Measurements from ENCODE around the gene MRM1. TPM values are rescaled to one million over a fixed set of nuclear protein-coding genes. Genes with fewer than 3 reads are reported as not detected.

Gene MRM1
- total RNA-seq, 1 donor from 2014 or later = 5.4 TPM

DNA sequence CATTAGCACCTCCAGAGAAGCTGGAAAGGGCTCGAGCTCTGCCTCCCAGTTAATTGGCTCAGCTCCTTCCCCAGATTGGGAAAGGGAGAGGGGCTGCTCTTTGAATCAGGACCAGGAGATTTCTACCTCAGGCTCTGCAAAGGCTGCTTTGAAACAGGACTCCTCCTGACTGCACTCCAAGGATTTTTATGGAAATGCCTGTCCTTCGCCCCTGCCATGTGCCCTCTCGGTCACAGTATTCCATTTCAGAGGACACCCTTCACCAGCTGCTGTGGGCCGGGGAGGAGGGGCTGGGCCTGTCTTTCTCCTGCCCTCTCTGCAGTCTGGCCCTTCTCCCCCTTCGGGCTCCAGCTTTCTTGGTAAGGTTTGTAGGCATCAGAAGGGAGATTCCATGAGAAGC lies 13.6 kb downstream of the MRM1 start:
- Mint-ChIP-seq H3K36me3 (no peaks in the 10 kb centered on the region), H3K4me1 (no peaks in the 10 kb centered on the region), H3K27me3 (ENCODE audit: low read depth) (peaks cover 4% of the 10 kb centered on the region), H3K4me3 (no peak overlapping the region), H3K27ac (no peak overlapping the region), H3K9me3 (no peaks in the 10 kb centered on the region)
- no peak for DNase-seq (ENCODE audit: low spot score in 2 of 2, unreplicated experiment in 2 of 2)
- TF ChIP-seq, protein P1, sequence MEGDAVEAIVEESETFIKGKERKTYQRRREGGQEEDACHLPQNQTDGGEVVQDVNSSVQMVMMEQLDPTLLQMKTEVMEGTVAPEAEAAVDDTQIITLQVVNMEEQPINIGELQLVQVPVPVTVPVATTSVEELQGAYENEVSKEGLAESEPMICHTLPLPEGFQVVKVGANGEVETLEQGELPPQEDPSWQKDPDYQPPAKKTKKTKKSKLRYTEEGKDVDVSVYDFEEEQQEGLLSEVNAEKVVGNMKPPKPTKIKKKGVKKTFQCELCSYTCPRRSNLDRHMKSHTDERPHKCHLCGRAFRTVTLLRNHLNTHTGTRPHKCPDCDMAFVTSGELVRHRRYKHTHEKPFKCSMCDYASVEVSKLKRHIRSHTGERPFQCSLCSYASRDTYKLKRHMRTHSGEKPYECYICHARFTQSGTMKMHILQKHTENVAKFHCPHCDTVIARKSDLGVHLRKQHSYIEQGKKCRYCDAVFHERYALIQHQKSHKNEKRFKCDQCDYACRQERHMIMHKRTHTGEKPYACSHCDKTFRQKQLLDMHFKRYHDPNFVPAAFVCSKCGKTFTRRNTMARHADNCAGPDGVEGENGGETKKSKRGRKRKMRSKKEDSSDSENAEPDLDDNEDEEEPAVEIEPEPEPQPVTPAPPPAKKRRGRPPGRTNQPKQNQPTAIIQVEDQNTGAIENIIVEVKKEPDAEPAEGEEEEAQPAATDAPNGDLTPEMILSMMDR (IDR thresholded peaks at IDR 0.05; ENCODE audit: unreplicated experiment) = no peak

DNA sequence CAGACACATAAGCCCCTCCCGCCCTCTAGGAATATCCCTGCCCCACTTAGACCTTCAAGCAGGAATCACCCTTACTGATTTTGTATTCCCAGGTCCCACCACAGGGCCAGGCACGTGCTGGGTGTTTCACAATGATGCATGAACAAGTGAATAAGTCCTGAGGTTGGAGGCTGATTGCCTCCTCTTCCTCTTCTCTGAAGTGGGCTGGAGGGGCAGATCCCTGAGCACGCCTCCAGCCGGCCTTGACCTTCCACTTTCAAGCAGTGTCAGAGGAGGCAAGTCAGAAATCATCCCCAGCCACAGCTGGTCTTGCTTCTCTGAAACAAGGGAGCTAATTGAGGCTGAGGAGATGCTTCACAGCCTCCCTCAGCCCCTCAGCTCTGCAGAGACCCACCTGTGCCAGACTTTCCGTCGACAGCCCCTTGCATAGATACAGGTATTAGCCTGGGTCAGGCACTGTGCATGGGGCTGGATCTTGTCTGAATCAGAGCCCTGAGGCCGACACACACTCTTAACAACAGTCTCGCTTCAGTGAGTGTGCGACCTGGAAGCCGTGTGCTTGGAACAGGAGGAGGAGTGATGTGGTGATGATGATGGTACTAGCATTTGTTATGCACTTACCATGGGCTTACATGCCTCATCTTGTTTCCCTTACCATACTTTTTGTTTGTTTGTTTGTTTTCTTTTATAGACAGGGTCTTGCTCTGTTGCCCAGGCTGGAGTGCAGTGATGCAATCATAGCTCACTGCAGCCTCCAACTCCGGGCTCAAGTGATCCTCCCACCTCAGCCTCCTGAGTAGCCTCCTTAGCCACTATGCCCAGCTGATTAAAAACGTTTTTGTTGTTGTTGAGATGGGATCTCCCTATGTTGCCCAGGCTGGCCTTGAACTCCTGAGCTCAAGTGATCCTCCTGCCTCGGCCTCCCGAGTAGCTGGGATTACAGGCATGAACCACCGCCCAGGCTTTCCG lies 15.0 kb downstream of the MRM1 start:
- no peaks in the 10 kb centered on the region for H3K4me1 Mint-ChIP-seq
- H3K27ac Mint-ChIP-seq = no peak overlapping the region
- no peak for DNase-seq (ENCODE audit: low spot score in 2 of 2, unreplicated experiment in 2 of 2)
- H3K9me3 Mint-ChIP-seq = no peaks in the 10 kb centered on the region
- TF ChIP-seq, protein P1 (IDR thresholded peaks at IDR 0.05; ENCODE audit: unreplicated experiment) = no peak
- no peaks in the 10 kb centered on the region for H3K36me3 Mint-ChIP-seq
- peaks cover 4% of the 10 kb centered on the region for H3K27me3 Mint-ChIP-seq (ENCODE audit: low read depth)
- H3K4me3 Mint-ChIP-seq = no peak overlapping the region

DNA sequence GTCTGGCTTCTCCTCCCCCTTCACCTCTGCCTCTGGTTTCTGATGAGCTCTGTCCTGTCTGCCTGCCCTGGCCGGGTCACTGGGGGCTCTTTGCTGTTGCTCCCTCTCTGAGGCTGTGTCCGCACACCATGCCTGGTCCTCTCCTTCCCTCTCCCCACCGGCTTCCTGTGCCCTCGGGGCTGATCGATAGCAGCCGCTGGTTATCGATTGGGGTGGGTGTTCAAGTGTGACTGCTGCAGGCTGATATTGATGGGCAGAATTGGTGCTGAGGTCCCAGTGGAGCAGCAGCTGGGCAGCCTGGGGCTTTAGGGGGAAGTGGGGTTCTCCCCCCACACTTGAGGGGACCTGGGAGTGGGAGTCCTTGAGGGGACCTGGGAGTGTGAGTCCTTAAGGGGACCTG lies 16.4 kb downstream of the MRM1 start:
- no peak overlapping the region for H3K4me3 Mint-ChIP-seq
- H3K9me3 Mint-ChIP-seq = no peaks in the 10 kb centered on the region
- H3K27ac Mint-ChIP-seq = no peak overlapping the region
- no peaks in the 10 kb centered on the region for H3K36me3 Mint-ChIP-seq
- no peak for DNase-seq (ENCODE audit: low spot score in 2 of 2, unreplicated experiment in 2 of 2)
- TF ChIP-seq, protein P1 (IDR thresholded peaks at IDR 0.05; ENCODE audit: unreplicated experiment) = no peak
- no peaks in the 10 kb centered on the region for H3K4me1 Mint-ChIP-seq
- H3K27me3 Mint-ChIP-seq (ENCODE audit: low read depth) = peaks cover 4% of the 10 kb centered on the region

DNA sequence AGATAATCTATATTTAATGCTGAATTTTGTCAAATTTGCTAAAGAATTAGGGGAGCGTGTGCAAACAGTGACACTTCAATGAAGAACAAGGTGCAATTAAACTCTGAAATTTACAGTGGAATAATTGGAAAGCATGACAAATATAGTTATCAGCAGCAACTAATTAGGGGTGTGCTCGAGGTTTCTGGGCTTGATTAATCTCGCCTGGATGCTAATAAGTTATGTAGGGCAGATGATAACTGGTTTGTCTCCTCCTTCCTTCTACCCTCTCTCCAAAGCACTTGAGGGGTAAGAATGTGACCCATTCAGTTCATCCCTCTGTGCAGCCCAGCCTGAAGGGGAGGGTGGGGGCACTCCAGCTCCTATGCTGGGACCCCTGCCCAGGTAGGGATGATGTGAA lies 21.9 kb downstream of the MRM1 start:
- H3K4me1 Mint-ChIP-seq = no peaks in the 10 kb centered on the region
- no peak overlapping the region for H3K27ac Mint-ChIP-seq
- H3K27me3 Mint-ChIP-seq (ENCODE audit: low read depth) = no peaks in the 10 kb centered on the region
- no peaks in the 10 kb centered on the region for H3K9me3 Mint-ChIP-seq
- TF ChIP-seq, protein P1 (IDR thresholded peaks at IDR 0.05; ENCODE audit: unreplicated experiment) = no peak
- no peak for DNase-seq (ENCODE audit: low spot score in 2 of 2, unreplicated experiment in 2 of 2)
- no peak overlapping the region for H3K4me3 Mint-ChIP-seq
- no peaks in the 10 kb centered on the region for H3K36me3 Mint-ChIP-seq

DNA sequence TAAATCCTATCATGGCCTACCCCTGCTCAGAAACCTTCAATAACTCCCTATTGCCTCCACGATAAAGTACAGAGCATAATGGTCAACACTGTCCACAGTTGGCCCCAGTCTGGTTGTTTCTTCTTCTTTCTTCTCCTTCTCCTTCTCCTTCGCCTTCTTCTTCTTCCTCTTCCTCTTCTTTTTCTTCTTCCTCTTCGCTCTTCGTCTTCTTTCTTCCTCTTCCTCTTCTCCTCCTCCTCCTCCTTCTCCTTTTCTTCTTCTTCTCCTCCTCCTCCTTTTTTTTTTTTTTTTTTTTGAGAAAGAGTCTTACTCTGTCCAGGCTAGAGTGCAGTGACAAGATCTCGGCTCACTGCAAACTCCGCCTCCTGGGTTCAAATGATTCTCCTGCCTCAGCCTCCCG lies 23.8 kb downstream of the MRM1 start:
- no peaks in the 10 kb centered on the region for H3K36me3 Mint-ChIP-seq
- DNase-seq (ENCODE audit: low spot score in 2 of 2, unreplicated experiment in 2 of 2) = no peak
- TF ChIP-seq, protein P1 (IDR thresholded peaks at IDR 0.05; ENCODE audit: unreplicated experiment) = no peak
- H3K27ac Mint-ChIP-seq = no peak overlapping the region
- H3K4me3 Mint-ChIP-seq = no peak overlapping the region
- peaks cover 4% of the 10 kb centered on the region for H3K4me1 Mint-ChIP-seq
- H3K9me3 Mint-ChIP-seq = no peaks in the 10 kb centered on the region
- peaks cover 3% of the 10 kb centered on the region for H3K27me3 Mint-ChIP-seq (ENCODE audit: low read depth)

Measured in mesothelial cell of epicardium (in vitro differentiated cells).